Esophagus squamous epithelium (tissue), 5 donors: ENCODE measurements around the gene LRP1. TPM values are rescaled to one million over a fixed set of nuclear protein-coding genes. Genes with fewer than 3 reads are reported as not detected.

Experiments
- DNase-seq: peaks from one replicate; lab custom pipeline; 2025; lab: John Stamatoyannopoulos, UW
- H3K27ac ChIP-seq, 4 donors: fragments of 200-600 bp; sonication (generic); one replicate each; pipeline ENCODE4 v1.5.1; 2016 to 2019; ENCODE audit warnings: mild to moderate bottlenecking in 1 of 4
- H3K27me3 ChIP-seq, 4 donors: fragments of 200-600 bp; sonication (generic); 1 replicate in 3 of 4; 2 replicates in 1 of 4; pipeline versions ENCODE4 v1.5.1 to v1.6.0; 2017 to 2021; ENCODE audit warnings: antibody characterized with exemption in 1 of 4
- H3K36me3 ChIP-seq, 3 donors: fragments of 200-600 bp; sonication (generic); one replicate each; pipeline ENCODE4 v1.5.1; 2016 to 2019
- H3K4me1 ChIP-seq, 3 donors: fragments of 200-600 bp; sonication (generic); one replicate each; pipeline ENCODE4 v1.5.1; 2017 to 2019
- H3K4me3 ChIP-seq, 4 donors: fragments of 200-600 bp; sonication (generic); 1 replicate in 3 of 4; 2 replicates in 1 of 4; pipeline ENCODE4 v1.5.1; 2016 to 2019; ENCODE audit warnings: mild to moderate bottlenecking in 2 of 4, moderate library complexity in 1 of 4
- H3K9me3 ChIP-seq, 3 donors: fragments of 200-600 bp; sonication (generic); one replicate each; pipeline ENCODE4 v1.5.1; 2016 to 2019
- CTCF ChIP-seq, 6 experiments: fragments of 450-650 bp in 4 of 6; fragments of 200-600 bp in 2 of 6; sonication (generic) in 2 of 6; IDR thresholded peaks; one replicate each; pipeline ENCODE4 v1.5.1; 2016 to 2019; ENCODE audit warnings: antibody characterized with exemption in 6 of 6, mild to moderate bottlenecking in 4 of 6, moderate library complexity in 4 of 6
- POLR2A ChIP-seq, 4 donors: fragments of 450-650 bp; IDR thresholded peaks; one replicate each; pipeline ENCODE4 v1.6.1; 2017; ENCODE audit warnings: antibody characterized with exemption in 4 of 4, mild to moderate bottlenecking in 4 of 4, moderate library complexity in 3 of 4
- WGBS, 2 donors: methylation state at CpG; one replicate each; pipeline ENCODE4 v1.1.5; 2018; 5-methylcytosine and 5-hydroxymethylcytosine counted together
- intact Hi-C: fragments of 100-400 bp; cut with DNase I; formaldehyde crosslinking; loops from one replicate; pipeline ENCODE4 v1.15.0; 2022
- total RNA-seq, 4 donors: library from RNA; depleted of rRNA; stranded (reverse); fragments of >200 nt; gene quantifications; one replicate each; pipeline ENCODE4 v1.1.0, GENCODE V29; 2016
- donor health status: DM: yes; HTN: yes; CAD: no.

Gene LRP1
- total RNA-seq, 4 donors from 2014 or later: 60.8 to 147 (median 81.9) TPM

- TF ChIP-seq POLR2A (IDR thresholded peaks at IDR 0.05) (no peak), CTCF (IDR thresholded peaks at IDR 0.05) (no peak)
- no peaks in the 10 kb centered on the region for H3K27me3 ChIP-seq
- intact Hi-C loops: no loop called here
- peak overlapping the region in 1 of 4 donors; percentile 25 for H3K27ac ChIP-seq
- no peak overlapping the region for H3K4me3 ChIP-seq
- H3K4me1 ChIP-seq: peaks cover 30 to 56% (median 31%) of the 10 kb centered on the region in 3 donors
- WGBS, 2 donors: 63 to 78% methylated on average over 6 to 7 of the region's 7 CpGs
- H3K36me3 ChIP-seq: peaks cover 20 to 67% (median 30%) of the 10 kb centered on the region in 3 donors
- no peak for DNase-seq
- H3K9me3 ChIP-seq: no peaks in the 10 kb centered on the region
Measured at GRCh38 chr12:57107456-57108155, 20.7 kb upstream of the LRP1 start.

- H3K4me3 ChIP-seq: peak overlapping the region; percentile 66 to 79 (median 68)
- no peak for DNase-seq
- TF ChIP-seq POLR2A (IDR thresholded peaks at IDR 0.05): no peak
- TF ChIP-seq CTCF (IDR thresholded peaks at IDR 0.05): no peak
- WGBS, 2 donors: 33 to 40% methylated on average over 7 of the region's 7 CpGs
- peaks cover 20 to 50% (median 21%) of the 10 kb centered on the region in 3 donors for H3K36me3 ChIP-seq
- H3K4me1 ChIP-seq: peaks cover 32 to 60% (median 32%) of the 10 kb centered on the region in 3 donors
- H3K9me3 ChIP-seq: no peaks in the 10 kb centered on the region
- intact Hi-C loops: no loop called here
- no peaks in the 10 kb centered on the region for H3K27me3 ChIP-seq
- peak overlapping the region; percentile 98 to 99 (median 99) for H3K27ac ChIP-seq
Measured at GRCh38 chr12:57109207-57110103, 18.8 kb upstream of the LRP1 start.

- H3K4me1 ChIP-seq: peaks cover 32 to 60% (median 32%) of the 10 kb centered on the region in 3 donors
- no peak for DNase-seq
- TF ChIP-seq CTCF (IDR thresholded peaks at IDR 0.05) (no peak), POLR2A (IDR thresholded peaks at IDR 0.05) (peak in 1 of 4 donors; percentile 49)
- H3K36me3 ChIP-seq: peaks cover 15 to 40% (median 16%) of the 10 kb centered on the region in 3 donors
- H3K27ac ChIP-seq: peak overlapping the region; percentile 98 to 99 (median 99)
- no peaks in the 10 kb centered on the region for H3K9me3 ChIP-seq
- H3K27me3 ChIP-seq: no peaks in the 10 kb centered on the region
- WGBS, 2 donors: 2 to 8% methylated on average over 11 to 16 of the region's 28 CpGs
- peak overlapping the region; percentile 66 to 79 (median 68) for H3K4me3 ChIP-seq
- intact Hi-C loops: no loop called here
Measured at GRCh38 chr12:57110104-57111030, 17.9 kb upstream of the LRP1 start.

- peak within 1 kb of the TSS; percentile 66 to 79 (median 68) for H3K4me3 ChIP-seq
- no peaks in the 10 kb centered on the region for H3K9me3 ChIP-seq
- peak in 2 of 6 experiments; percentile 22 to 26 for TF ChIP-seq CTCF (IDR thresholded peaks at IDR 0.05)
- peak in 3 of 4 donors; percentile 11 to 84 (median 74) for TF ChIP-seq POLR2A (IDR thresholded peaks at IDR 0.05)
- DNase-seq: peak; percentile 81
- intact Hi-C loops: no loop called here
- peak within 1 kb of the TSS; percentile 98 to 99 (median 99) for H3K27ac ChIP-seq
- peaks cover 7 to 32% (median 8%) of the 10 kb centered on the region in 3 donors for H3K36me3 ChIP-seq
- no peaks in the 10 kb centered on the region for H3K27me3 ChIP-seq
- WGBS, 2 donors: 4 to 7% methylated on average over 8 to 9 of the region's 13 CpGs
- H3K4me1 ChIP-seq: peaks cover 32 to 59% (median 32%) of the 10 kb centered on the region in 3 donors
Measured at GRCh38 chr12:57111031-57111734, 17.1 kb upstream of the LRP1 start, which contains the start of gene STAT6. Gene STAT6 (minus strand): TSS chr12:57111362. CDS start chr12:57108278, 3,084 bp downstream.
